Stimulated activated CD4-positive, alpha-beta T cell treated with anti-CD3 and anti-CD28 coated beads, Interleukin-2, amount 100 ng/mL, for 48 hours (primary cell): ENCODE measurements around the gene C1QTNF9.
"Not testable (repeated sequence)": the region's sequence is repeated elsewhere in the genome, so short reads cannot be mapped to it uniquely, and the experiment has no call there.

Source experiments
- DNase-seq, 2 donors: peaks; one replicate each; pipeline ENCODE4 v3.0.0-alpha.2; 2020

Gene C1QTNF9

GRCh38 chr13:24309300-24309699 lies at the start of gene C1QTNF9:
TSS of gene C1QTNF9 (plus strand) at chr13:24309580. CDS start at chr13:24316004, 6,424 bp downstream.
- not testable (repeated sequence) for DNase-seq

GRCh38 chr13:24261566-24261965 lies 47.8 kb upstream of the C1QTNF9 start:
- DNase-seq: no peak

GRCh38 chr13:24263632-24264031 lies 45.7 kb upstream of the C1QTNF9 start:
- DNase-seq: no peak

- peak; percentile 60 to 68 for DNase-seq
Measured at GRCh38 chr13:24264976-24265375, 44.4 kb upstream of the C1QTNF9 start.

- no peak for DNase-seq
Measured at GRCh38 chr13:24265453-24265852, 43.9 kb upstream of the C1QTNF9 start.

- no peak for DNase-seq
Measured at GRCh38 chr13:24267274-24267673, 42.1 kb upstream of the C1QTNF9 start.

GRCh38 chr13:24267801-24268200 lies 41.6 kb upstream of the C1QTNF9 start:
- DNase-seq: no peak

GRCh38 chr13:24269821-24270220 lies 39.6 kb upstream of the C1QTNF9 start:
- DNase-seq: no peak

- DNase-seq: peak; percentile 37 to 45
Measured at GRCh38 chr13:24270639-24271141, 38.7 kb upstream of the C1QTNF9 start.

GRCh38 chr13:24271231-24271600 lies 38.2 kb upstream of the C1QTNF9 start:
- DNase-seq: no peak

GRCh38 chr13:24271601-24272451 lies 37.6 kb upstream of the C1QTNF9 start:
- peak in 1 of 2 donors; percentile 42 for DNase-seq

- DNase-seq: no peak
Measured at GRCh38 chr13:24272452-24273161, 36.8 kb upstream of the C1QTNF9 start.

- DNase-seq: no peak
Measured at GRCh38 chr13:24273926-24274325, 35.5 kb upstream of the C1QTNF9 start.

GRCh38 chr13:24274452-24275021 lies 34.8 kb upstream of the C1QTNF9 start:
- DNase-seq: peak; percentile 55 to 63

GRCh38 chr13:24275041-24275440 lies 34.3 kb upstream of the C1QTNF9 start:
- no peak for DNase-seq

- no peak for DNase-seq
Measured at GRCh38 chr13:24276306-24276705, 33.1 kb upstream of the C1QTNF9 start.

- no peak for DNase-seq
Measured at GRCh38 chr13:24276861-24277260, 32.5 kb upstream of the C1QTNF9 start.

GRCh38 chr13:24277761-24278160 lies 31.6 kb upstream of the C1QTNF9 start:
- no peak for DNase-seq

- no peak for DNase-seq
Measured at GRCh38 chr13:24279327-24280110, 29.9 kb upstream of the C1QTNF9 start.

- no peak for DNase-seq
Measured at GRCh38 chr13:24280720-24281119, 28.7 kb upstream of the C1QTNF9 start.

GRCh38 chr13:24281188-24282008 lies 28.0 kb upstream of the C1QTNF9 start:
- DNase-seq: no peak

- no peak for DNase-seq
Measured at GRCh38 chr13:24282256-24282655, 27.1 kb upstream of the C1QTNF9 start.
